Keratinocyte (primary cell): ENCODE data around the gene GSN. TPM values are rescaled to one million over a fixed set of nuclear protein-coding genes. Genes with fewer than 3 reads are reported as not detected.

Experiments used
- DNase-seq: peaks from one replicate; pipeline ENCODE4 v3.0.0-alpha.2; 2011; ENCODE audit warnings: low read depth, missing footprints, low spot score
- FAIRE-seq: peaks from 2 replicates; lab custom pipeline; 2011; peaks lifted over from hg19 to GRCh38; lab: Jason Lieb, UNC
- H2AFZ ChIP-seq: 2 replicates; pipeline ENCODE4 v1.6.0; 2012; ENCODE audit warnings: low read length, control low read depth, inconsistent platforms; ENCODE audit not compliant: control insufficient read depth
- H3K27ac ChIP-seq: 2 replicates; pipeline ENCODE4 v1.5.1; 2011; ENCODE audit warnings: low read length; ENCODE audit not compliant: control insufficient read depth, insufficient read depth
- H3K27me3 ChIP-seq: 3 replicates; pipeline ENCODE4 v1.6.0; 2011; ENCODE audit warnings: low read length; ENCODE audit not compliant: control insufficient read depth, insufficient read depth; ENCODE audit errors: extremely low read depth
- H3K36me3 ChIP-seq, 2 experiments: 2 replicates in 1 of 2; 3 replicates in 1 of 2; pipeline ENCODE4 v1.5.1; 2011; ENCODE audit warnings: low read length in 2 of 2, mild to moderate bottlenecking in 1 of 2; ENCODE audit not compliant: control insufficient read depth in 2 of 2, insufficient read depth in 2 of 2; ENCODE audit errors: extremely low read depth in 1 of 2
- H3K4me1 ChIP-seq: 3 replicates; pipeline ENCODE4 v1.5.1; 2011; ENCODE audit warnings: low read length; ENCODE audit not compliant: control insufficient read depth, insufficient read depth; ENCODE audit errors: extremely low read depth
- H3K4me2 ChIP-seq: 3 replicates; pipeline ENCODE4 v1.6.0; 2011; ENCODE audit warnings: low read depth, low read length; ENCODE audit not compliant: control insufficient read depth, insufficient read depth; ENCODE audit errors: extremely low read depth
- H3K4me3 ChIP-seq, 3 experiments: fragments of 200-600 bp in 1 of 3; sonication (generic) in 1 of 3; 2 replicates in 2 of 3; 3 replicates in 1 of 3; pipeline ENCODE4 v1.5.1; 2011 to 2016; ENCODE audit warnings: low read length in 3 of 3, mild to moderate bottlenecking in 3 of 3, control low read depth in 2 of 3, inconsistent platforms in 1 of 3, low read depth in 1 of 3, mixed read lengths in 1 of 3, mixed run types in 1 of 3, moderate library complexity in 1 of 3; ENCODE audit not compliant: control insufficient read depth in 2 of 3, insufficient read depth in 2 of 3; ENCODE audit errors: extremely low read depth in 1 of 3
- H3K79me2 ChIP-seq: 2 replicates; pipeline ENCODE4 v1.6.0; 2012; ENCODE audit warnings: low read length; ENCODE audit not compliant: control insufficient read depth, insufficient read depth
- H3K9ac ChIP-seq: 3 replicates; pipeline ENCODE4 v1.6.0; 2011; ENCODE audit warnings: low read length; ENCODE audit not compliant: control insufficient read depth, insufficient read depth; ENCODE audit errors: extremely low read depth
- H3K9me1 ChIP-seq: 3 replicates; pipeline ENCODE4 v1.6.0; 2011; ENCODE audit warnings: low read length; ENCODE audit not compliant: control insufficient read depth, insufficient read depth; ENCODE audit errors: extremely low read depth
- H3K9me3 ChIP-seq: 2 replicates; pipeline ENCODE4 v1.5.1; 2012; ENCODE audit warnings: low read depth, low read length; ENCODE audit not compliant: control insufficient read depth
- H4K20me1 ChIP-seq: 3 replicates; pipeline ENCODE4 v1.6.0; 2011; ENCODE audit warnings: low read length; ENCODE audit not compliant: control insufficient read depth, insufficient read depth; ENCODE audit errors: extremely low read depth
- EZH2 ChIP-seq: IDR thresholded peaks from one replicate; pipeline ENCODE4 v1.6.1; 2012; ENCODE audit warnings: inconsistent platforms, mild to moderate bottlenecking, low read length, moderate library complexity
- dilution Hi-C: fragments of 300-500 bp; cut with MboI; formaldehyde crosslinking; loops from one replicate; pipeline ENCODE4 v1.7.0; 2020; ENCODE audit warnings: low sequenced_read_pairs; ENCODE audit not compliant: extremely low pct_ligation_motif_present
- polyA plus RNA-seq, 5 experiments: library from polyadenylated mRNA; depleted of rRNA in 3 of 5; stranded (reverse) in 3 of 5; stranded (forward) in 1 of 5; unstranded in 1 of 5; fragments of >200 nt; gene quantifications; 1 replicate in 1 of 5; 2 replicates in 3 of 5; 3 replicates in 1 of 5; pipeline versions ENCODE4 v1.2.1 to v1.2.3, GENCODE V29; 2011 to 2012; ENCODE audit warnings: missing spikeins in 2 of 5, low read depth in 1 of 5, low replicate concordance in 1 of 5
- TF ChIP-seq, protein P1 (sequence below), 3 experiments: IDR thresholded peaks in 1 of 3; conservative IDR thresholded peaks in 1 of 3; optimal IDR thresholded peaks in 1 of 3; 2 replicates in 2 of 3; 3 replicates in 1 of 3; pipeline versions ENCODE3 to v1.5.1; 2011; ENCODE audit warnings: low read length in 3 of 3, mild to moderate bottlenecking in 3 of 3, moderate library complexity in 2 of 3, control low read depth in 1 of 3, inconsistent platforms in 1 of 3; ENCODE audit not compliant: insufficient read depth in 2 of 3; ENCODE audit errors: extremely low read depth in 1 of 3

Gene GSN
- polyA plus RNA-seq, 1 donor (not counting 4 experiments of a cell fraction or from before 2014, with no cell fraction given), result 166 TPM

DNA sequence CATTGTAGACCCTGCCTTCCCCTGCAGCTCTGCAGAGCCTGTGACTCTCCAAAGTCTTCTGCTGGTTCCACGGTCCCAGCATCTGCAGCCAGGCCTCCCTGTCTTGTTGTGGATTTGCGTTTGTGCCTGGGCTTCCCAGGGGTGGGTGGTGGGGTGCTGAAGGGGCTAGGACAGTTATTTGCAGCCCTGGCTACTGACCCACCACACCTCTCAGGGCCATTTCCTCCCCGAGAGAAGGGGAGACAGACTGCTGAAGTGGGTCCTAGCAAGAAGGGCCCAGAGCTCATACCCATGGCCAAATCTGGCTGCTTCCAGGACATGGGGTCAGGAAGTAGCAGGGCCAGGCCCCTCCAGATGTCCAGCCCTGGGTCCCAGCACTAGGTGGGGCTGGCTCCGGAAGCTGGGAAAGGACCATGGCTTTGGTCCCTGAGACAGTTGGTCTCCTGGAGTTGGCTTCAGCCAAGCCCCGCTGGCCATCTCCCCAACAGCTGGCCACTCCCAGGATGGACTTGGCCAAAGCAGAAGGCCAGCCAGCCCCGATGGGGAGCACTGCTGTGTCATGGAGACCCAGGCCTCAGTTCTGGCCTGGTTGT is 26.3 kb downstream of the GSN start:
- Histone ChIP-seq H3K27ac (no peak overlapping the region), H3K9me1 (no peaks in the 10 kb centered on the region), H3K27me3 (no peaks in the 10 kb centered on the region), H3K4me1 (peaks cover 15% of the 10 kb centered on the region), H3K4me3 (no peak overlapping the region), H3K36me3 (peaks cover 0 to 11% of the 10 kb centered on the region in 2 experiments), H3K79me2 (no peaks in the 10 kb centered on the region), H3K9ac (no peak overlapping the region), H4K20me1 (no peaks in the 10 kb centered on the region), H2AFZ (no peak overlapping the region), H3K4me2 (no peak overlapping the region), H3K9me3 (no peaks in the 10 kb centered on the region)
- TF ChIP-seq, protein P1, sequence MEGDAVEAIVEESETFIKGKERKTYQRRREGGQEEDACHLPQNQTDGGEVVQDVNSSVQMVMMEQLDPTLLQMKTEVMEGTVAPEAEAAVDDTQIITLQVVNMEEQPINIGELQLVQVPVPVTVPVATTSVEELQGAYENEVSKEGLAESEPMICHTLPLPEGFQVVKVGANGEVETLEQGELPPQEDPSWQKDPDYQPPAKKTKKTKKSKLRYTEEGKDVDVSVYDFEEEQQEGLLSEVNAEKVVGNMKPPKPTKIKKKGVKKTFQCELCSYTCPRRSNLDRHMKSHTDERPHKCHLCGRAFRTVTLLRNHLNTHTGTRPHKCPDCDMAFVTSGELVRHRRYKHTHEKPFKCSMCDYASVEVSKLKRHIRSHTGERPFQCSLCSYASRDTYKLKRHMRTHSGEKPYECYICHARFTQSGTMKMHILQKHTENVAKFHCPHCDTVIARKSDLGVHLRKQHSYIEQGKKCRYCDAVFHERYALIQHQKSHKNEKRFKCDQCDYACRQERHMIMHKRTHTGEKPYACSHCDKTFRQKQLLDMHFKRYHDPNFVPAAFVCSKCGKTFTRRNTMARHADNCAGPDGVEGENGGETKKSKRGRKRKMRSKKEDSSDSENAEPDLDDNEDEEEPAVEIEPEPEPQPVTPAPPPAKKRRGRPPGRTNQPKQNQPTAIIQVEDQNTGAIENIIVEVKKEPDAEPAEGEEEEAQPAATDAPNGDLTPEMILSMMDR (optimal IDR thresholded peaks at IDR 0.05 in 1 of 3, IDR thresholded peaks at IDR 0.05 in 1 of 3, conservative IDR thresholded peaks at IDR 0.05 in 1 of 3; ENCODE audit: extremely low read depth in 1 of 3, insufficient read depth in 2 of 3, low read length in 3 of 3), result no peak
- no peak for TF ChIP-seq EZH2
- FAIRE-seq (no peak), DNase-seq (no peak)
- dilution Hi-C loops, result no loop called here

DNA sequence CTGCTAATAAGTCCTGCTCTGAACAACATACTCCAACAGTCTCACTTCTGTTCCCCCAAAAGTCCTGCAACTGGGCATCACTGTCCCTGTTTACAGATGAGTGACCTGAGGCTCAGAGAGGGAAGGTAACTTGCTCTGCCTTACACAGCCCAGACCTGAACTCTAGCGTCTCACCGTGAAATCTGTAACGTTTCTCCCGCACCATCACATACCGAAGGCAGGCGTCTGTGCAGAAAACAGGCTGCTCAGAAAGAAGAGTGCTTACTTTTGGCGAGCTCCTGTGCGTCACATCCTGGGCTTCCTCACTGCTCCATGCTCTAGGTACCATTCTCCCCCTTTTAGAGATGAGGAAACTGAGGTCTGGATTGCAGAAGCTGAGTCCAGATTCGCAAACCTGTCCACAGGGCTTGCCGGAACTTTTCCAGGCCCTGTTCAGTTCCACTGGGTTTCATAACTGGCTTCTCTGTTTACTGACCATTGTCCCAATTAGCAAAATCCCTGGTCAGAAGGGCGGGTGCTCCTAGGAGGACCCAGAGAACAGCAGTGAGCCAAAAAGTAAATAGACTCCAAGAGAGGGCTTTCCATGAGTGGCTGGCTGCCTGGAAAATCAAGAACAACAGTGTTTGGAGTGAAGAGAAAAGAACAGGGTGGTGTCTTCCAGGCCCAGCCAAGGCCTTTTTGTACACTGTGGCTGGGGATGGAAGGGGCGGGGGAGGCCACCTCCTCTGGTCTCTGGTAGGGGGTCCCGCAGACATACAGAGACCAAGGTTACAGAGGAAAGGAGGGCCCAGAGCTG is 27.1 kb downstream of the GSN start:
- Histone ChIP-seq H3K9ac (no peak overlapping the region), H3K9me3 (no peaks in the 10 kb centered on the region), H3K4me3 (no peak overlapping the region), H3K79me2 (no peaks in the 10 kb centered on the region), H3K36me3 (peaks cover 0 to 11% of the 10 kb centered on the region in 2 experiments), H3K27me3 (no peaks in the 10 kb centered on the region), H4K20me1 (no peaks in the 10 kb centered on the region), H3K4me1 (peaks cover 8% of the 10 kb centered on the region), H3K4me2 (no peak overlapping the region), H2AFZ (no peak overlapping the region), H3K9me1 (no peaks in the 10 kb centered on the region), H3K27ac (no peak overlapping the region)
- no peak for FAIRE-seq
- no peak for DNase-seq
- dilution Hi-C loops, result no loop called here
- TF ChIP-seq, protein P1 (optimal IDR thresholded peaks at IDR 0.05 in 1 of 3, IDR thresholded peaks at IDR 0.05 in 1 of 3, conservative IDR thresholded peaks at IDR 0.05 in 1 of 3; ENCODE audit: extremely low read depth in 1 of 3, insufficient read depth in 2 of 3, low read length in 3 of 3), result no peak
- no peak for TF ChIP-seq EZH2
